ENCODE measurements around the gene B3GAT1.

B3GAT1 gene

DNA sequence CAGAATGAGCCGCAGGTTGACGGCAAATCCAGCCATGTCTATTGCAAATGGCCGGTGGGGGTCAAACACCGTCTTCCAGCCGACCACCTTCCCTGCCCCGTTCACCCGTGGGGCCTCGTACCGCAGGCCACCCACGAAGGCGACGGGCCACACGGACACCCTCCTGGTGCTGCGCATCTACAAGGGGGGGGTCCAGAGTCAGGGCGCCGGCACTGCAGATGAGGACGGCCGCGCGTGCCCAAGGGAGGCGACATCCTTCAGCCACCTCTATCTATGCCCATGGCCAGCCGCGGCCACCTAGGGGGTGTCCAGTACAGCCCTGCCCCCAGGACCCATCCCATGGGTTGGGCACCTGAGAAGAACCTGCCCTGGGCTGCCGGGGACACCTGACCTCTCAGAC lies 29.2 kb downstream of the B3GAT1 start:
- no peak overlapping the region for H3K9ac ChIP-seq (ENCODE audit: insufficient read length, low read depth)
- H3K4me3 ChIP-seq (ENCODE audit: insufficient read length, low read depth): no peak overlapping the region
- no peaks in the 10 kb centered on the region for H3K36me3 ChIP-seq (ENCODE audit: insufficient read depth, insufficient read length, low read length)
- H3K4me1 ChIP-seq (ENCODE audit: insufficient read depth, insufficient read length): peaks cover 4% of the 10 kb centered on the region
- TF ChIP-seq ZNF274 (IDR thresholded peaks at IDR 0.05; ENCODE audit: low read depth, low read length) (no peak), SUZ12 (IDR thresholded peaks at IDR 0.05; ENCODE audit: extremely low read depth, insufficient read depth, insufficient read length) (no peak), YY1 (IDR thresholded peaks at IDR 0.05; ENCODE audit: insufficient read depth, insufficient read length) (no peak)
- no peaks in the 10 kb centered on the region for H3K27me3 ChIP-seq (ENCODE audit: insufficient read depth, insufficient read length)
- no peaks in the 10 kb centered on the region for H3K9me3 ChIP-seq (ENCODE audit: insufficient read depth, low read length)
- DNase-seq (ENCODE audit: low read depth, low spot score): no peak

GRCh38 chr11:134382257-134382656 lies 29.8 kb downstream of the B3GAT1 start:
- no peak for DNase-seq (ENCODE audit: low read depth, low spot score)
- H3K27me3 ChIP-seq (ENCODE audit: insufficient read depth, insufficient read length): no peaks in the 10 kb centered on the region
- TF ChIP-seq SUZ12 (IDR thresholded peaks at IDR 0.05; ENCODE audit: extremely low read depth, insufficient read depth, insufficient read length) (no peak), YY1 (IDR thresholded peaks at IDR 0.05; ENCODE audit: insufficient read depth, insufficient read length) (no peak), ZNF274 (IDR thresholded peaks at IDR 0.05; ENCODE audit: low read depth, low read length) (no peak)

GRCh38 chr11:134380785-134381184 lies 31.3 kb downstream of the B3GAT1 start:
- no peak for TF ChIP-seq ZNF274 (IDR thresholded peaks at IDR 0.05; ENCODE audit: low read depth, low read length)
- TF ChIP-seq YY1 (IDR thresholded peaks at IDR 0.05; ENCODE audit: insufficient read depth, insufficient read length): no peak
- TF ChIP-seq SUZ12 (IDR thresholded peaks at IDR 0.05; ENCODE audit: extremely low read depth, insufficient read depth, insufficient read length): no peak
- H3K4me1 ChIP-seq (ENCODE audit: insufficient read depth, insufficient read length): peaks cover 4% of the 10 kb centered on the region
- no peak overlapping the region for H3K9ac ChIP-seq (ENCODE audit: insufficient read length, low read depth)
- no peak overlapping the region for H3K4me3 ChIP-seq (ENCODE audit: insufficient read length, low read depth)
- DNase-seq (ENCODE audit: low read depth, low spot score): no peak
- H3K27me3 ChIP-seq (ENCODE audit: insufficient read depth, insufficient read length): no peaks in the 10 kb centered on the region
- H3K36me3 ChIP-seq (ENCODE audit: insufficient read depth, insufficient read length, low read length): no peaks in the 10 kb centered on the region
- no peaks in the 10 kb centered on the region for H3K9me3 ChIP-seq (ENCODE audit: insufficient read depth, low read length)

More at GRCh38 chr11:134382257-134382656, 29.8 kb downstream of the B3GAT1 start:
- Histone ChIP-seq H3K9ac (ENCODE audit: insufficient read length, low read depth) (no peak overlapping the region), H3K4me3 (ENCODE audit: insufficient read length, low read depth) (no peak overlapping the region), H3K36me3 (ENCODE audit: insufficient read depth, insufficient read length, low read length) (no peaks in the 10 kb centered on the region), H3K4me1 (ENCODE audit: insufficient read depth, insufficient read length) (peaks cover 2% of the 10 kb centered on the region), H3K9me3 (ENCODE audit: insufficient read depth, low read length) (no peaks in the 10 kb centered on the region)

GRCh38 chr11:134380229-134380628 lies 31.8 kb downstream of the B3GAT1 start:
- H3K4me3 ChIP-seq (ENCODE audit: insufficient read length, low read depth): no peak overlapping the region
- H3K9ac ChIP-seq (ENCODE audit: insufficient read length, low read depth): no peak overlapping the region
- H3K27me3 ChIP-seq (ENCODE audit: insufficient read depth, insufficient read length): no peaks in the 10 kb centered on the region
- DNase-seq (ENCODE audit: low read depth, low spot score): no peak
- no peaks in the 10 kb centered on the region for H3K9me3 ChIP-seq (ENCODE audit: insufficient read depth, low read length)
- no peak for TF ChIP-seq SUZ12 (IDR thresholded peaks at IDR 0.05; ENCODE audit: extremely low read depth, insufficient read depth, insufficient read length)
- TF ChIP-seq YY1 (IDR thresholded peaks at IDR 0.05; ENCODE audit: insufficient read depth, insufficient read length): no peak
- no peak for TF ChIP-seq ZNF274 (IDR thresholded peaks at IDR 0.05; ENCODE audit: low read depth, low read length)
- H3K36me3 ChIP-seq (ENCODE audit: insufficient read depth, insufficient read length, low read length): no peaks in the 10 kb centered on the region
- peaks cover 4% of the 10 kb centered on the region for H3K4me1 ChIP-seq (ENCODE audit: insufficient read depth, insufficient read length)

DNA sequence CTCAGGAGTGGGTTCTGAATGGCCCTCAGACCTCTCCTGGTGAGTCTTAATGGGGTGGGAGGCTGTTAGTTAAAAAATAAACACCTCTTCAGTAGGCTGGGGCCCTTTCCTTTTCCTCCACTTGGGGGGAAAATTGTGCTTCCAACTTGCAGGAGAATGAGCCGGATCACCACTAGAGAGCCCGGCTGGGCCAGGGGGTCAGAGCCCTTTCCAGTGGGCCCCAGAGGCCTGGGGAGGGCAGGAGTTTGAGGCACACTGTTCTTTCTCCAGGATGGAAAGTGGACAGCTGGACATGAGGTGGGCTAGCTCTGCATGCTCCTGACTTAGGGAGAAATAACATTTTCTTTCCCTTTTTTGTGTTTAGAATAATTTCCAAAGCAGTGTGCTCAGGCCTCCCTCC lies 32.8 kb downstream of the B3GAT1 start:
- no peaks in the 10 kb centered on the region for H3K9me3 ChIP-seq (ENCODE audit: insufficient read depth, low read length)
- H3K4me3 ChIP-seq (ENCODE audit: insufficient read length, low read depth): no peak overlapping the region
- H3K4me1 ChIP-seq (ENCODE audit: insufficient read depth, insufficient read length): peaks cover 4% of the 10 kb centered on the region
- TF ChIP-seq ZNF274 (IDR thresholded peaks at IDR 0.05; ENCODE audit: low read depth, low read length): no peak
- no peak for TF ChIP-seq SUZ12 (IDR thresholded peaks at IDR 0.05; ENCODE audit: extremely low read depth, insufficient read depth, insufficient read length)
- TF ChIP-seq YY1 (IDR thresholded peaks at IDR 0.05; ENCODE audit: insufficient read depth, insufficient read length): no peak
- no peaks in the 10 kb centered on the region for H3K36me3 ChIP-seq (ENCODE audit: insufficient read depth, insufficient read length, low read length)
- no peaks in the 10 kb centered on the region for H3K27me3 ChIP-seq (ENCODE audit: insufficient read depth, insufficient read length)
- DNase-seq (ENCODE audit: low read depth, low spot score): no peak
- H3K9ac ChIP-seq (ENCODE audit: insufficient read length, low read depth): no peak overlapping the region

- H3K4me1 ChIP-seq (ENCODE audit: insufficient read depth, insufficient read length): peaks cover 4% of the 10 kb centered on the region
- no peak for DNase-seq (ENCODE audit: low read depth, low spot score)
- H3K36me3 ChIP-seq (ENCODE audit: insufficient read depth, insufficient read length, low read length): no peaks in the 10 kb centered on the region
- no peak overlapping the region for H3K4me3 ChIP-seq (ENCODE audit: insufficient read length, low read depth)
- no peak overlapping the region for H3K9ac ChIP-seq (ENCODE audit: insufficient read length, low read depth)
- TF ChIP-seq ZNF274 (IDR thresholded peaks at IDR 0.05; ENCODE audit: low read depth, low read length): no peak
- no peak for TF ChIP-seq YY1 (IDR thresholded peaks at IDR 0.05; ENCODE audit: insufficient read depth, insufficient read length)
- TF ChIP-seq SUZ12 (IDR thresholded peaks at IDR 0.05; ENCODE audit: extremely low read depth, insufficient read depth, insufficient read length): no peak
- H3K9me3 ChIP-seq (ENCODE audit: insufficient read depth, low read length): no peaks in the 10 kb centered on the region
- H3K27me3 ChIP-seq (ENCODE audit: insufficient read depth, insufficient read length): no peaks in the 10 kb centered on the region
Observed at GRCh38 chr11:134377876-134378275, 34.2 kb downstream of the B3GAT1 start.

- DNase-seq (ENCODE audit: low read depth, low spot score): no peak
- Histone ChIP-seq H3K9ac (ENCODE audit: insufficient read length, low read depth) (no peak overlapping the region), H3K27me3 (ENCODE audit: insufficient read depth, insufficient read length) (no peaks in the 10 kb centered on the region), H3K9me3 (ENCODE audit: insufficient read depth, low read length) (no peaks in the 10 kb centered on the region), H3K4me3 (ENCODE audit: insufficient read length, low read depth) (no peak overlapping the region), H3K36me3 (ENCODE audit: insufficient read depth, insufficient read length, low read length) (no peaks in the 10 kb centered on the region), H3K4me1 (ENCODE audit: insufficient read depth, insufficient read length) (peaks cover 4% of the 10 kb centered on the region)
- TF ChIP-seq ZNF274 (IDR thresholded peaks at IDR 0.05; ENCODE audit: low read depth, low read length) (no peak), YY1 (IDR thresholded peaks at IDR 0.05; ENCODE audit: insufficient read depth, insufficient read length) (no peak), SUZ12 (IDR thresholded peaks at IDR 0.05; ENCODE audit: extremely low read depth, insufficient read depth, insufficient read length) (no peak)
Observed at GRCh38 chr11:134376150-134376921, 35.7 kb downstream of the B3GAT1 start.

Data from NT2/D1 (cell line).